Stimulated activated CD4-positive, alpha-beta T cell treated with anti-CD3 and anti-CD28 coated beads, Interleukin-2, amount 100 ng/mL, for 24 hours (primary cell): ENCODE results near the gene PSTPIP1.
A peak's percentile ranks its signal among the peaks of the same experiment; 100 is the strongest.

Experiments
- DNase-seq, 2 donors: peaks; one replicate each; pipeline ENCODE4 v3.0.0-alpha.2; 2020

Gene PSTPIP1

DNA sequence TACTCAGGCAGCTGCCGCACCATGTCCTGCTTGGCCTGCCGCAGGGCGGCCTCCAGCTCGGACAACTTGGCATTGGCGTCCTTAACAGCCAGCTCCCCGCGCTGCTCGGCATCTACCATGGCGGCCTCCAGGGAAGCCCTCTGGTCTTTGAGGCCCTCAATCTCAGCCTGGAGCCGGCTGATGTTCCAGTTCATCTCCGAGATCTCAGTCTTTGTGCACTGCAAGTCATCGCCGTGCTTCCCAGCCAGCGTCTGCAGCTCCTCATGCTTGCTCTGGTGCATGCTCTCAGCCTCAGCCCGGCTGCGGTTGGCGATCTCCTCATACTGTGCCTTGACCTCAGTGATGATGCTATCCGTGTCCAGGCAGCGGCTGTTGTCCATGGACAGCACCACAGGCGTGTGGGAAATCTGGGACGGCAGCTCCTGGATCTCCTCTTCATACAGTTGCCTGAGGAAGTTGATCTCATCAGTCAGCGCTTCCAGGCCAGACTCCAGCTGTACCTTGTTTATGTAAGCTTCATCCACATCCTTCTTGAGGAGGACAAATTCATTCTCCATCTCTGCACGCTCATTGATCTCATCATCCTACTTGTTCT lies 15.5 kb upstream of the PSTPIP1 start:
- DNase-seq: no peak

DNA sequence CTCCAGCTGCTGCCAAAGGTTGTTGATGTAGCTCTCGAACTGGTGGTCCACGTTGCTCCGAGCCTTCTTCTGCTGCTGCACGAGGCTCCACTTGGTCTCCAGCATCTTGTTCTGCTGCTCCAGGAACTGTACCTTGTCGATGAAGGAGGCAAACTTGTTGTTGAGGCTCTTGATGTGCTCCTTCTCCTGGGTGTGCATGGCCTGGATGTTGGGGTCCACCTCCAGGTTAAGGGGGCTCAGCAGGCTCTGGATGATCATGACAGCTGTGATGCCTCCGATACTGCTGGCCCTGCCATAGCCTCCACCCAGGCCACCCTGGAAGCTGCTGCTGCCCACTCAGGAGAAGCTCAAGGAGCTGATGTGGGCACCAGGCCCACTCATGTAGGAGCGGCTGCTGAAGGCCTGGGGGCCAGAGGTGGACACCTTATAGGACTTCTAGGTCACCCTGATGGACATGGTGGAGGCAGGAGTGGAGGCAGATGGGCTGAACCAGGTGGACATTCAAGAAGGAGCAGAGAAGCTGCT lies 14.9 kb upstream of the PSTPIP1 start:
- DNase-seq: no peak

DNA sequence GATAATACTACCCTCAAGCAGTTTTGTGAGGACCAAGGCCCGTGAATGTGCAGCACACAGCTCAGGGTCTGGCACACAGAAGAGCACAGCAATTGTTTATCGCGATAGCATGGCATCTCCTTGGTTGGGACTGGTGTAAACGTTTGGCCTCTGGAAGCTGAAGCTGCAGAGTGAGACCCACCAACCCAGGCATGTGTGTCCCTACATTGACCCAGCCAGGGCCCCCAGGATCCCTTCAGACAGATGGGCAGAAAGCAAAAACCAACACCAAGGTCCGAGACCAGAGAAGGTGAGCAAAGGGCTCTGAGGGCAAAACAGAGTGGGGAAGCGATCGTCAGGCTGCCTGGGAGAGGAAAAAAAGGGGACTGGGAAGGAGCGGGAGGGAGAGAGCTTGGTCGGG lies 12.6 kb upstream of the PSTPIP1 start:
- DNase-seq: no peak

- DNase-seq: no peak
Observed at GRCh38 chr15:76982756-76983155, 12.2 kb upstream of the PSTPIP1 start.

DNA sequence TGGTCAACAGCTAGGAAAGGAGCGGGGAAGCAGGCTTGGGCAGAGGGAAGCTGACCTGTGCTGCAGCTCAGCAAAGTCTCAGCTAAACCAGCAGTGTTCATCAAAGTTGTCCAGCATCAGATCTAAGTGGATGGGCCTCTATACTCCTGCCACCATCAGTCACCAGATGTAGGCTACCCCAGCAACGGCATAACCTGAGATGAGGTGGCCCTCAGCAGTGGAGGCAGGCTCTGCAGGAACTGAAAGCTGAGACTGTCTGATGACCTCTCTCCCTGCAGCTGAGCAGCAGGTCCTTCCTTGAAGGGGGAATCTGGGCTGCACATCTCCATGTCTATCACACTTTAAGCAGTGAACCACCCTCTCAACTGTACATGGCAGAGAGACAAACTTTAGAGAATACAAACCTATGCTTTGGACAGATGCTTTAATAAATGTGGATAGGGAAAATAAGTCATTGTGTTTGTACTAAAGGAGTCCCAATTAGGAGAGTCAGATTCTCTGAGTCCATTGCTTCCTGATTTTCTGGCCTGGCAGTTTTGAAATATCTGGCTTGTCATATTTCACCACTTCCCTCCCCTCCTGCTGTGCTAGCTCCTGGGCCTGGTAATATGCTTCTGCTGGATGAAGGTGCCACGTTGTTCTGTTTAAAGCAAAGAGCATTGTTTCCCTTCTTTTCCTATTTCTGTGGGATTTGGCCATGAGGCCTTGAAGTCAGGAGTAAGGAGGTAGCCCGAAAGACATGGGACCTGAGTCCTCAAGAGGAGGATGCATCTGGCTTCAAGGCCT lies 11.1 kb upstream of the PSTPIP1 start:
- DNase-seq: no peak

DNA sequence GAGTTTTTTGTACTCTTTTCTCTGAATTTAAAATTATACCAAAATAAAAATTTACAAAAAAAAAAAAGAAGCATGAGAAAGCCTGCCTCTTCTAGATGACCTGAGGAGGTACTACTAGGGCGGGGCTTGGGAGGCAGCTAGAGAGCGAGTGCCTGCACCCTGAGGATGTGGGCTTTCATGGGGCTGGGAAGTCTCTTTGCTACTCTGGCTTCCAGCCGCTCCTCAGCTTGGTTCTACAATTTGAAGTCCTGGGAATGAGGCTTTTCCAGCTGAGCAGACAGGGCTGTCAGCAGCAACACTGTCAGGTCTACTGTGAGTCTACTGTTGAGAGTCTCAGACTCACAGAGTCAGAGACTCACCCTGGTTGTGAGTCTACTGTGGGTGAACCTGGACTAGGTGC lies 8.2 kb upstream of the PSTPIP1 start:
- DNase-seq: no peak

DNA sequence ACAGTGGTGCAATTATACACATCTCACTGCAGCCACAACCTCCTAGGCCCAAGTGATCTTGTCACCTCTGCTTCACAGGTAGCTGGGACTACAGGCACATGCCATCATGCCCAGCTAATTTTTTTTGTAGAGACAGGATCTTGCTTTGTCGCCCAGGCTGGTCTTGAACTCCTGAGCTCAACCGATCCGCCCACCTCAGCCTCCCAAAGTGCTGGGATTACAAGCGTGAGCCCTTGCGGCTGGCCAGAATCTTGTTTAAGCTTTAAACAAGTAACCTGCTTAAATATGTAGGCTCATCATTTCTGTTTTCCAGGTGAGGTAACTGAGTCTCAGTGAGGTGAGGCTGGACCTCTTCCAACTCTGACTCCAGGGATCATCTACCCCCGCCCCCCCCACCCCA lies 7.7 kb upstream of the PSTPIP1 start:
- DNase-seq: no peak

DNA sequence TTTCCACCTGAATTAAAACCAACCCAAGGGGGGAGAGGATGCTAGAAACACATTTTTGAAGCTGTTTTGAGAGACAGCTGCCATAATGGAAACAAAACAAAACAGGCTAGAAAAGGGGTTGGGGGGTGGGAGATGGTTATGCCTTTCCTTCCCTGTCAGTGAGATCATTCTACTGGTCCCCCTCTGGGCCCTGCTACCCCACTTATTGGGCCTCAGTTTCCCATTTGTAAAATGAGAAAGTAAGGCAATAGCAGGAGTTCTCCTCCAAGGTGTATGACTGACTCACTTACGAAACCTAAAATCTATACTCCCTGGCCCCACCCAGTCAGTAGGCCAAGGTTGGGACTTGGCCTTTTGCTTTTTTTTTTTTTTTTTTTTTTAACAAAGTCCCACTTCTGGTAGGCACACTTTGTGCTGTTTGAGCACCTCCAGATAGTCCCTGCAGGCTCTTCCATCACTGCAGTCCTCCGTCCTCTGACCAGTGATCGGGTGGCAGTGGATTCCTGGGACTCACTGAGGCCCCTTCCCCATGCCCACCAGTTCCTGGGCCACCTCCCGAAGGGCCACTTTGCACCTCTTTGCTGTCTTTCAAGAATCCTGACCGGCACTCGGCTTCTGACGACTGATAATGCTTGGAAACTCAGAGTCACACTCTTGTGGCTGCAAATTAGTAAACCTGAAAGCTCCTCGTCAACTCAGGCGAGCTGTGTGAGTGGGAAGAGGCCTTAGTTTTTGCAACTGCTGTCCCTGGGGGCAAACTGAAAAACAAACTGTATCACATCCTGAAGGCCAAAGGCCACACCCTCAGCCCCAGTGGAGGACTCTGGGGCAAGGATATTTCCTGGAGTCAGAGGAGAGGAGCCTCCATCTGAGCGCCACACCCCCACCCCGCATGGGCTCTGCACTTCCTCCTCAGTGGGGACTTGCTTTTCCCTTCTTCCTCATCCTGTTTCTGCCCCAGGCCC lies 6.7 kb upstream of the PSTPIP1 start:
- DNase-seq: peak; percentile 71 to 73

- DNase-seq: no peak
Observed at GRCh38 chr15:76988867-76989780, 5.8 kb upstream of the PSTPIP1 start.

- no peak for DNase-seq
Observed at GRCh38 chr15:76991048-76991447, 3.9 kb upstream of the PSTPIP1 start.

DNA sequence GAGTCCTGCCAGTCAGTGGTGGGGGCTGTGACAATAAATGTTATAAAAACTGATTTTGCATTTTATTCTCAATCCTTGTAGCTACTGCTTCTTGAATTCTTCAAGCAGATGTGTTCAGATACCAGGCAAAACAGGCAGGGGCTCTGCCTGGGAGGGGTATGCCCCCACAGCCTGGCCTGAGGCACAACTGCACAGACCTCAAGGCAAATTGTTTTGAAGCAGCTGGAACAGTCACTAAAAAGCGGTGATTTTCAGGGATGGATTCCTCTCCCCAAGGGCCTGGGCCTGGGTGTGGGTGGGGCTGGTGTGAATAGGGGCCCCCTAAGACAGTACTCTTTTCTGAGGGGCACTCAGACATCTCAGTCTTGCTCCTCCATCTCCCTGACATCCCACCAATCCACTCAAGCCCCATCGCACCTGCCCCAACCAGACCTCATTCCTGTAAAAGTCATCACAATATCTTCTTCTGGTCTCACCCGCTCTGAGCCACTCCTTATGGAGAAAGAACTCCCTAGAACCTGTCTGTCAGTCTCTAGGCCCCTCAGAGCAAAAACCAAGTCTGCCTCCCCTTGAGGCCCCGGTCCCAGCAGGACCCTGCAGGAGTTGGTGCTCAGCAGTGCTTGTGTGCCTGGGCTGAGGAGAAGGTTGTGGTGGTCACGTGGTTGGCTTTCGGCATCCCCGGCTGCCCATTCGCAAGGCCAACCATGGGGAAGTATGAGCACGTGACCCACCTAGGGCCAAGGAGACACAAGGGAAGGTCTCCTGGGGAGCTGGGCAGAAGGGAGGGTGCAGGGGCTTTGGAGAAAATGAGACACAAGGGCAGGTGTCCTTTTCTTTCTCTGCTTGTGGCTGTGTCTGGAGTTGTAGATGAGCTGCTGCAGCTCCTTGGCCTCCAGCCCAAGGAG lies 2.9 kb upstream of the PSTPIP1 start:
- DNase-seq: no peak

- no peak for DNase-seq
Observed at GRCh38 chr15:76993114-76993725, 1.7 kb upstream of the PSTPIP1 start.

- DNase-seq: peak; percentile 63 to 73
Observed at GRCh38 chr15:76994001-76994400, 925 bp upstream of the PSTPIP1 start.

GRCh38 chr15:76994496-76994895 lies 430 bp upstream of the PSTPIP1 start:
- DNase-seq: no peak

DNA sequence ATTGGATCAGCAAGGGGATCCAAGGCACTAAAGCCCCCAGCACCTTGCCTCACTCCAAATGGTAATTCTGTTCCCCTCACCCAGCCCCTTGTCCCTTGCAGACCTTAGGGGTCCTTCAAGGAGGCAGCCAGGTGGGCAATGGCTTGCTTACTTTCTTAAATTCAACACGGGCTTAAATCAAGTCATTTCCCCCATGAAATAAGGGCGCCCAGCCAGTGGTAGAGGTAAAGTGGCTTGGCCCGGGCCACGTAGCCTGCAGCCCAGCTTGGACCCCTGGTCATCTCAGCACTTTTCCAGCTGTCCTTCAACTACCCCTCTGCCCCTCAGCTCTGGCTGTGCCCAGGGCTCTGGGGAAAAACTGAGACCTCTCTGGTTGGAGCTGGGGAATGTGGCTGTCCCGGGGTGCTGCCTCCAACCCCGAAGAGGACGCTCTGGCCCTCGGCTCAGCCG lies 1.2 kb downstream of the PSTPIP1 start:
- DNase-seq: no peak

DNA sequence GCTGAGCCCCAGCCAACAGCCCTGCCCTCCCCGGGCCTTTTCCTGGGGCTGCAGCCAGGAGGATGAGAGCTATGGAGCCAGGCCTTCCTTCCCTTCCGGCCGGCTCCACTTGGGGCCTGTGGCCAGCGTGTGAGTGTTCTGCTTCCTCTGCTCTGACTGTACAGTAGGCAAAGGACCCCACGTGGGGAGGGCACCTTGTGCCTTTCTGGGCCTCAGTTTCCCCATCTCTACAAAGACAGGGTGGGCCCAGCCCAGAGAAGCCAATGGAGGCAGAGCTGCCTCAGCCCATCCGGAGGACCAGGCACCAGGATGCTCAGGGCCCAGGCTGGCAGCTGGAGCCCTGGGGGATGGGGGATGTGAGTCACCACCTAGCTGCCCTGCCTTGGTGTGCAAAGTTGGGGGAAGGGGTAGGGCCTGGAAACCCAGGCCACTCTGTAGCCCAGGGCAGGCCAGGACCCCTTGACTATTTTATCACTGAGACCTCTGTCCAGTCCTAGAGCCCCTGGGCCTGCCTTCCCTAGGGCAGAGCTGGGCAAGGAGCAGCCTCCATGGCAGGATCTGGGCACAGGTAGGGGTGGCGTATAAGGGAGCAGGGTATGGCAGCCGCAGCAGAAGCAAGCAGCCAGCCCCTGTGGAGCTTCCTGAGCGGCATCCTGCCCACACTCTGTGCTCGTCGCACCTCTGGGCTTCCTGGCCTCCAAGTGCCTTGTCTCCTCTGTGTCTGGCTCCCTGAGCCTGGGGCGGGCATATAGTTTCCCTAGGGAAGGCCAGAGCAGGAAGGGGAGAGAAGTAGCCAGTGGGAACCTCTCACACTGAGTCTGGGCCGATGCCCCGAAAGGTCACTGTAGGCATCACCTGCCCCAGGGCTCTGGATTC lies 1.8 kb downstream of the PSTPIP1 start:
- peak; percentile 65 to 72 for DNase-seq

- no peak for DNase-seq
Observed at GRCh38 chr15:76998663-76999285, 3.8 kb downstream of the PSTPIP1 start.

GRCh38 chr15:76999996-77000395 lies 5.1 kb downstream of the PSTPIP1 start:
- no peak for DNase-seq

- no peak for DNase-seq
Observed at GRCh38 chr15:77001351-77001750, 6.4 kb downstream of the PSTPIP1 start.
